HG03039 (cell line): ENCODE data around the gene MAP4K4.

Experiments used
- ATAC-seq: cut with Tn5 transposase; IDR thresholded peaks from one replicate; pipeline ENCODE4 v1.9.1; 2021; ENCODE audit warnings: mild to moderate bottlenecking, moderate library complexity; ENCODE audit not compliant: unreplicated experiment

Gene MAP4K4

DNA sequence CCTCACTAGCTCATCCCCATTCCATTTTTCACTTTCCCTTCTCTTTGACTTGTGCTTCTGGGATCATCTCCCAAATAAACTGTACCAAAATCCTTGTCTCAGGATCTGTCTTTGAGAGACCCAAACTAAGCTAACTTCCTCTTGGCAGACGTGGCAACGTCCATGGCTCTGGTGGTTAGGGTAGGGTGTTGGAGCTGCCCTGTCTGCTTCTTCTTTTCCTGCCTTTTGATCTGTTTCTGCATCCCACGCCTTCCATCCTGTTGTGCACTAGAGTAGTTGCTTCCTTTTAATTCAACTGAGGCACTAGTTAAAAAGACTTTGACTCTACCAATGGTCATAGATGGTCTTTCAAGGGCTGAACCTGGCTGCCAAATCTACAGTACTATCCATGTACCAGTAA is 5.5 kb upstream of the MAP4K4 start:
- no peak for ATAC-seq

DNA sequence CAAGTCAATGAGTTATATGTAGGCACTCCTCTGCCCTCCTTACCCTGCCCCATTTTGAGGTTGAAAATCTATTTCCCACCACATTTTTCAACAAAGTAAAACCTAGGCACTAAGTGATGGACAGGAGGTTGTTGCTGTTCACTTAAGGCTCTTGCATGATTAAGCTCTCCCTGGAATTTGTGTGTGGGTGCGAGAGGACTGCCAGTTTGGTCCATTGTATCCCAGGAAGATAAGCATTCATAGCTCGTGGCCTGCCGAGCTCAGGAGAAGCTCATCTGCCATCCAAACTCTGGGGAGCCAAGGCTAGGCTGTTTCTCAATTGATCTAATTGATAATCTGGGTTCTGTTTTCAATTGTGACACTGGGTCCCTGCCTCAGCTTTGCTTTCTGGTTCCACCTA is 4.7 kb upstream of the MAP4K4 start:
- no peak for ATAC-seq

DNA sequence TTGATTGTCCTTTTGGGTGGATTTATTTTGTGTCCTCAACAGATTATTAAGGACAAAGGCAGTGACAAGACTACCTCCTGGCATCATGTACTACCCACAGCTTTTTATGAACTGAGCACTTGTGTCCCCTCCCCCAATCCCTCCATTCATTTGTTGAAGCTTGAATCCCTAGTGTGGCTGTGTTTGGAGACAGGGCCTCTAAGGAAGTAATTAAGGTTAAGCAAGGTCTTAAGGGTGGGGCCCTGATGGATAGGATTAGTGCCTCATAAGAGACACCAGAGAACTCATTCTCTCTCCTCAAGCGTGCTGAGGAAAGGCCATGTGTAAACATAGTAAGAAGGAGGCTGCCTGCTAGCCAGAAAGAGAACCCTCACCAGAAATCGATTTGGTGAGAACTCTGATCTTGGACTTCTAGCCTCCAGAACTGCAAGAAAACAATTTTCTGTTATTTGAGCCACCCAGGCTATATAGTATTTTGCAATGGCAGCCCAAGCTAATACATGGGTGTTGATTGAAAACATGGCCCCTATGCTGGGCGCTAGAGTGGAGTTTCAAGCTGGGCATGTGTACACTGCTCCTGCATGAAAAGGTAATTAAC is 3.4 kb upstream of the MAP4K4 start:
- no peak for ATAC-seq

DNA sequence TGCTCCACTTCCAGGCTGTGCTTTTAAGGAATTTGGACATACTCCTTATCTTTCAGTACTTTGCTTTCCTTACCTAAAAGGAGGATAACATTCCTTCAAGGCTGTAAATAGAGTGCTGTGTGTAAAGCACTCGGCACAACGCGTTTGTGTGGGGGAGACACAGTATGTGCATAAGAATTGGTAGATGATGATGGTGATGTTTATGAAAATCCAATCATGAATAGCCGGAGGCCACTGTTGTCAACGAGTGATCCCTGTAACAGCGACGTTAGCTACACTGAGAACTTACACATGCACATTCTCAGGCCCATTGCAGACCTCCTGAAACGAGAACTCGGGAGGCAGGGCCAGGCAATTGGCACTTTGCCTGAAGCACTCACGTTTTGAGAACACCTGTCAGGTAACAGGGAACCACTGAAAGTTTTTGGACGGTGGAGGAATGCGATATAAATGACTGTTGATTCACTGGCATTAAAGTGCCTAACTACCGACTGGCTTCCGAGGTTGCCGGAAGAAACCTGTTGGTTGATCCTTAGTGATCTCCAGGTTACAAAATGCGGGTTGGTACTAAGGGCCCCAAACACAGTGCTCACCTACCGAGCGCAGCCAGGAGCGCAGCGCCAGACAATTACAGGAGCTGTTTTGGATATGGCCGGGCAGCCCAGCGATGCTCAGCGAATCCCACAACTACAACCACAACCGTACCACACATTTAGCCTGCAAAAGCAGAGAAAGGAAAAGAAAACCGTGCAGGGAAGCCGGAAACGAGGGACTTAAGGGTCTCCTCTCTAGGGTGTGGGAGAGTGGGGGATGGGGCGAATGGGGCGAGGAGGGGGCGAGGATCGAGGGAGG is 1.0 kb upstream of the MAP4K4 start:
- peak; percentile 5 for ATAC-seq

DNA sequence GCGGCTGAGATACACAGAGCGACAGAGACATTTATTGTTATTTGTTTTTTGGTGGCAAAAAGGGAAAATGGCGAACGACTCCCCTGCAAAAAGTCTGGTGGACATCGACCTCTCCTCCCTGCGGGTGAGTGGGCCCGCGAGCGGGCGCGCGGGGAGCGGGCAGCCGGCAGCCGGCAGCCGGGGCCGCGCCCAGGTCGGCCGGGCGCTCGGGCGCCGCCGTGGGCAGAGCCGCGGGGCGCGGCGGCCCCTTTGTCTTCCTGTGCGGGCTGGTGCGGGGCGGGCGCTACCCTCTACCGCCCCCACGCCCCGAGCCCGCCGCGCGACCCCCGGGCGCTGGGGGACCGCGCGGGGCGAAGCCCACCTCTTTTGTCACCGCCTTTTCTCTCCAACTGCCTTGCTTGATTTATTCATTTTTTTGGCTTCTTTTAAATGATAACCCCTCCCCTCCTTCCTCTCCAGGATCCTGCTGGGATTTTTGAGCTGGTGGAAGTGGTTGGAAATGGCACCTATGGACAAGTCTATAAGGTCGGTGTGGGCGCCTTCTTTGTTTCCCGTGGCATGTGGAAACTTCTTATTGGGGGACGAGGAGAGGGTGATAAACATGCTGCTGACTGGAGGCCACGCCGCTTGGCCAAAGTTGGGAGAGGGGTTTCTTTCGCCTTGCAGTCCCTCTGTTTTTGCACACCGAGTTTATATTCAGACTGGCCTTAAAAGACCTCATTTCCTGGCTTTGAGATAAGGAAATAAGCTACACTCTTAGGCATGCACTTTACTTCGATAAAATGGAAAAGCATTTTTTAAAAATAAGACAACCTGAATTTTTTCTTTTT is 722 bp downstream of the MAP4K4 start:
- ATAC-seq, result no peak

DNA sequence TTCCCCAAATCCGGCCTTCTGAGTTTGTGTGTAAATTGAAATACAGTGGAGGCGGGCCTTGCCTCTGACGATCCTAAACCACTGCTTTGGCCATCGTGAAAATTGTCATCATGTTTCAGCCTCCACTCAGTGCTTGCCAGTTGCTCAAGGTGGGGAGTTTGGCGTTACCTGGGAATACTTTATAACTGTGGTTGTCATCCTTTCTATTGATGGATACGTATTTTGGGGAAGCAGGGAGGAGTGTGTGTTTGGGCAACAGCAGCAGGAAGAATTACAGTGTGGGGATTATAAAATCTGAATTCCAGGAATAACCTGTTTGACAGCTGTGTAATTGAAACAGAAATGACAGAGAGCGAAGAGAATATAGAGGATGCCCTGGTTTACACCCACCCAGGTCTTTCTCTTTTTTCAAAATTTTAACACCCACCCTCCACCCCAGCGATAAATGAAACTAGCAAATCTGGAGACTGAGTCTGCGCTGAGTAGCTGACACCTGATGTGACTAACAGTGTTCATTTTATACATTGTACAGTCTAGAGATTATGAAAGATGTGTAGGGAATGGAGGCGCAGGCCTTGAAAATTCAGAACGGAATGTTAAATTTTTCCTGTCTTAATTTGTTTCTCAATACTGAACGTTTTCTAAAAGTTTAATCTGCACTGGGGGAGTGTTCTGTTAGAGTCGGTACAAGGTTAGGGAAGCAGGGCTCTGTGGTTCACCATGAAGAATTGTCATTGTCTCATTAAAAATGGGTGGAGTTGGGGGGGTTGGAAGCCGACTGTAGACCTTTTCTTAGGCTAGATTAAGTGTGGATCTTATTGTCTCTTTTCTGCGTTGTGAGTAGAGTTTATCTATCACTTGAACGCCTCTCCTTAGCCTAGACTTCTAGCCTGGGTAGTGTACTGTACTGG is 1.6 kb downstream of the MAP4K4 start:
- no peak for ATAC-seq

DNA sequence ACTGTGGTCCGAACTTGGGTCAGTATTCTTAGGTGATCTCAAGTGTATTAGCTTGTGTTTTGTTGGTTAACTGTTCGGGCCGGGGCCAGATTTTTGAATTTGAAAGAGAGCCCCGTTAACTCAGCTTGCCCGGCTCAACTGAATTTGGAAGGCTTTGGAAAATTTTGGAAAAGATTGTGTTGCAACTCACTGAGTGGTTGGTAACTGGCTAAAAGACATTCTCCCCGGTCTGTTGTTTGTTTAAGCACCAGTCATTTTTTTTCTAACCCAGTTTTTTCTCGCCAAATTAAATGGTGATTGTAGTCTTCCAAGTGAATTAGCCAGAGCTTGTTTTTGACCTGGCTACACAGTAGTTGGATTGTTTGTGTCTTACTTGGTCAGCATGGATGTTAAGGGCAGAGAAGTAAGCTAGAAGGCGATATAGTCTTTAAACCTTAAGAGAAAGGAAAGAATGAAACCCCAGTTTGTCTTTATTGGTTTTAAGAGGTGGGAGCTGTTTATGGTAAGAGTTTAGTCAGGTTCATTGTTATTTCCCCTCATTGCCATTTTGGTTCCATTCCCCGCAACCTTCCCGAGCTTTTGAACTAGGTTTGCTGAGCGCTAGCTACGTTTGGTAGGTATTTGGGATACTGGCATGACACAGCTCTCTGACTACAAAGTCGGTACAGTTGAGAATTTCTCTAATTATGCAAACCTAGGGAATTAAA is 2.4 kb downstream of the MAP4K4 start:
- ATAC-seq, result no peak

DNA sequence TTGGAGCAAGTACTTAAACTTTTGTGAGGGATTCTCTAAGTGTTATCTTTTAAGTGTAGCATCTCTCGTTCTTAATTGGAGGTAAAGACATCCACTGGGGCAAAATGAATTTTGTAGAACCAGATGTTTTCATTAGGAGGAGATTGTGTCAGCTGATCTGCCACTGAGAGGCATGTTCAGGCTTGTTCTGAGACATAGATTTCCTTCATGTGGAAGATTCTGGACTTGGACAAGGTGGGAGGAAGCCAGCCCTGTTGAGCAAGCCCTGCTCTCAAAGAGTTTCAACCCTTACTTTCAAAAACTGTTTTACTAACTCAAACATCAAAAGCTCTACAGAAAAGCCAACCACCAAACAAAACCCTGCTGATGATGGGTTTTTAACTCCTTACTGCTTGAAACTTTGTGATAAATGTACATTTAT is 6.5 kb downstream of the MAP4K4 start:
- ATAC-seq, result no peak

DNA sequence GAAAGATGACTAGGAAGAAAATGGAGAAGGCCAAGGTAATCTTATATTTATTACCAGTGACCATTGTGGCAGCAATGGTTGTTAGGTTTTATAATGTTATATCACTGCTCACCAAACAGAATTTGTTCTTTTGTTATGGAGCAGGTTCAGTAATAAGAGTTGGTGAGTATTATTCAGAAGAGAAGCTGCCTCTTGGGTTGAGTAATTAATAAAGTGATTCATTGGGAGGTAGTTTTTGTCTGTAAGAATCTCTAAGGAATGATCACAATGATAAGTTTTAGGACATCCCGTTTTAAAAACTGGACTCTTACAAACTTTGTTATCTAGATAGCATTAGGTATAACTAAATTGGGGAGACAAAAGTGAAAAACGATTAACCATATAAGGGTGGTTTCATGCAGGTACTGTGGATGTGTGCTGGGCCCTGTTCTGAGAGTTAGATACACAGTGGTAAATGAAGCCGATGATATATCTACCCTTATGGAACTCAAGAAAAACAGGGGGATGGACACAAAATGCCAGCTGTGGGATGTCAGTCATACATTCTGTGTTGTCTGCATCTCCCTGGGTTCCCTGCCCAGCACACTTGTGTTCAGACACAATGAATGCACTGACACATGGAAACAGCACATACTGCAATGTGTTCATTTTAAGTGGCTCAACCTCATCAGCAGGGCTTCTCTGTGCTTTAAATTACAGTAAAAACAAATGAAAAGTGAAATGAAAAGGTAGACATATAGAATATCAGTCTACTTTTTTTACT is 7.5 kb downstream of the MAP4K4 start:
- ATAC-seq, result no peak

DNA sequence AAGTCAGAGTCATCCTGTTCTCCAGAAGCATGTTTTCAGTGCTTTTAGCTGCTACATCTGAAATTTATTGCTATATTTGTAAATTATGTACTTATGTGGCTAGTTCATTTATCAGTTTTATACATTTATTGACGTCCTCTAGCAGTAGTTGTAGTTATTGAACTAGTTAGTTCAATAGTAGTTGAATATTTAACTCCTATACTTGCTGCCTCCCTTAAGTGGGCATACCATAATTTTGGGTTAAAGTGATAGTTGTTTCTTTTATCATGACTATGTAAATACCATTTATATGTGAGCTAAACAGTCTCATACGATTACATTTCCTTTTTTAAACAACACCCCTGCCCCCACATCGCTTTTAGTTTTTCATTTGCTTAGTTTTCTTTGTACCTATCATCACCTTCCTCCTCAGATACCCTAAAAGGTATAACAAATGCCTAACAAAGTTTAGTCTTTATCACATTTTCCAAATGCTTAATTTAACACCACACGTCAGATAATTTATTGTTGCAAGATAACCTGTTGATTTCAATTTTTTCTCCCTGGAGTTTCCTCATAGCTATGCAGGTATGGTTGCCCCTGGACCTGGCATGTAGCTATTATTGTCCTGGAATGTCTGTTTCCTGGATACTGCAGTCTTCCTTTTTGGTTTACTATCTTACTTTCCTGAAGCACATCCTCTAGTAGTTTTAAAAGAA is 8.8 kb downstream of the MAP4K4 start:
- ATAC-seq, result no peak

DNA sequence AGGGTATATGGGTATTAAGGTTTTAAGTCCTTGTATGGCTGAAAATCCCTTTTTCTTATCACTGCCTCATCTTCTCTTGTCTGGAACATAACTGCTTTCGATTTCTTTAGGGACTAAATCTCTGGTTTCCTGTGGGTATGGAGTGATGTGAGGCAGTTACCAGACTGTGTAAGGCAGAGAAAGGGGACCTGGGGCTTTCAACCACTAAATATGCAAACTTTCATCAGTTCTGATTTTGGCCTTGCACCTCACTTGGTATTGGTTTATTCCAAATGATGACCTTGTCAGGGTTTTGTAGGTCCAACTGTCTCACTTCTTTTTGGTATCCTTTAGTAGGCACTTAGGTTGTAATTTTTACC is 9.3 kb downstream of the MAP4K4 start:
- ATAC-seq, result peak; percentile 47

DNA sequence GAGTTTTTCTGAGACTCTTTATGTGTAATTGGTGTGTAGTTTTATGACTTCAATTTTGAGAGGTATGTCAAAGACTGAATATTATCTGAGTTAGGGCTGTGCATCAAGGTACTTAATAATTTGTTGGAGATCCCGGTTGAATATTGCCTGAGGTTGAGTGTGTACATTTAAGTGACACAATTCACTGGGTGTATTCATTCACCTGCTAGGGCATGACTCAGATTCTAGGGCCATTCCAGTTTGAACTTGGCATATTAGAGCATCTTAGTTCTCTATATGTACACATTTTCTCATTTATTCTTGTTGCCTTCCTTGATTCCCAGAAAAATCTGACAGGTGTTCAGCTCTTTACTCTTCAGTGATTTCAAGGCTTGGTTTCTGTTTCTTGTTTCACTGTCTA is 12.5 kb downstream of the MAP4K4 start:
- no peak for ATAC-seq

DNA sequence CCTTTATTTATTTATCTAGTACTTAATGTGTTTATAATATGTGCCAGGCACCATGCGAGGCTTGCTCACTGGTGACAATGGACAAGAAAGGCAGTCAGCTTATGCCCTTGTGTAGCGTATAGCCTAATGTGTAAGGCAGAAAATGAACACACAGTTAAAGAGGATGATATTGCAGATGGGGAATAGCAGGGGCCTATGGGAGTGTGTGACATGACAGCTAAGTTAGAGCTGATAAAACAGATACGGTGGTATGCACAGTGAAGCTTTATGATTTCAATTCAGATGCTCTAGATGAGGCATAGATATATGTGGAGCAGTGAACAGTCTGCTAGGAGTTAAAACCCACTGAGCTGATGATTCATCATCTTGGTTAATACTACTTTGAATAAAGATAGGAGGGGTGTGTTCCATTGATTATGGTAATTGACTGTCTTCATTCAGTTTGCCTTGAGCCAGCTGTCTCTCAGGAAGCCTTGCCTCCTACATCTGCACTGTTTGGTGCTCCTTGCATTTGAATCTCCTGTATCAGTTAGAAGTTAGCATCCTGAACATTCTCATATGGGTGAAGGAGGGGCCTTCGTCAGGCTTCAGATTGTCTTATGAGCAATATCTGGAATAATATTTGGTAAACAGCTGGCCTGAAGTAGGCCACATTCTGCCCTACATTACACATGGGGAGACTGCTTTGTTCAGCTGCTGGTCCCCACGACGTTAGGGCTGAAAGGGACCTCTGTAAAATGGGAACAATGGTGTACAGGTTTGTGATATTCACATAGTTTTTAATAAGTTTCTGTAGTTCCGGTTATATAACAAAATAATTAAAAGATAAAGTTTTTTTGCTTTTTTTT is 13.2 kb downstream of the MAP4K4 start:
- no peak for ATAC-seq

DNA sequence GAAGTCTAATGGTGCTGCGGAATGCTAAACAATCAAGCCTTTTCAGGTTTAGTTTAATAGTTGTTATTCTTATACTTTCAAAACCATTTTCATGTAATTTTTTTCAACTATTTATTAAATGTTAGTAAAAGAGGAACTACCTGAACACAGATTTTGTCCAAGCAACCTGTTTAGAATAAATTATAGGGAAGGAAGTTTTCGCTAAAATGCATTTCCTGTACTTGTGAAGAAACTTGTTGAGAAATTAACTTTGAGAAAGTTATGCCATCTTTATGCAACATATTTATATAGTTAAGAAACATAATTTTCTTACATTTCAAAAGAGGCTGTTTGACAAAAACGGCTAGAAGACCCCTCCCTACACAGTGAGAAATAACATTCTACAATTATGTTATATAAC is 16.6 kb downstream of the MAP4K4 start:
- no peak for ATAC-seq

DNA sequence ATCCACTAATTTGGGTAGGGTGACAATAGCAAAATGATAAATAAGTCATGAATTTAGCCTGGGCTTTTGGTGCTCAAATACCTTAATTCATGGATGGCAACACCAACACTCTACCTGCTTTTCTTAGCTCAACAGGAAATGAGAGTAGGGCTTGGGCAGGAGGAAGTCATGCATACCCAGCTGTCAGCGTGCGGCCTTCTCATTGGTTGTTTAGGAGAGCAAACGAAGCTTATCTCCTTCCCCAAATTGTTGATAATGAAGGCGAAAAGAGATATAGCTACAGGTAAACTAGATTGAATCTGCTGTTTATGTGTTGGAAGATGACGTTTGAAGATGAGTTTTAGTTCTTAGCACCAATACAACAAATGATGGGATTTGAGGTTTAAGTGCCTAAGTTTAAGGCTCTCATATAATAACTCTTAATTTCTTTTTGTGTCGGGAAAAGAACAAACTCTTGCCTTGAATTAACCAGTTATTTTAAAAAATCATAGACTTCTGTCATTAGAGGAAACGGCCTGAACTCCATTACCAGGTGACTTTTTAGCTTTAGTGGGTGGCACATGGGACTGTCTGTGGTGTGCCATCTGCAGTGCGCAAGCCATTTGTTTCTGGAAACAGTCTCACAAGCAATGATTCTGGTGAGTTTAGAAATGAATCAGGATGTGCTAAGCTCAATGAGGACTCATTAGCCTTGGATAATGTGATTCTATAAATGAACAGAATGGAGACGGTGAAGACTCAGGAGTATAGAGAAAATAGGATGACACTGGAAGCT is 19.8 kb downstream of the MAP4K4 start:
- ATAC-seq, result peak; percentile 53

DNA sequence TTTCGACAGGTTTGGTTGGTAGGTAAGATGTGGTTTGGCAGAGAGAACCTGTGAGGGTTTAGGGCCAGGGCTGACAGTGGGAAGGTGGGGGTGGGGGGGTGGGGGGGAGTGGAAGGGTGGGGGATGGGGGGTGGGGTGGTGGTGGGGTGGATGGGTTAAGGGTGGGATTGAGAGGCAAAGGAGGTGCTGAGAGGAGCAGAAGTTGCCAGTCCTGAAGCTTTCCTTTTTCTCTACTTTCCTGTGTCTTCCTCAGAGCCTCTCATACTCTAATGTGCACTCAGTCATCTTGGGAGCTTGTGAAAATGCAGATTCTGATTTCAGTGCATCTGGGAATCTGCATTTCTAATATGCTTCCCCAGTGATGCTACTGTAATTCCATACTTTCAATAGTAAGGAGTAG is 21.0 kb downstream of the MAP4K4 start:
- no peak for ATAC-seq

DNA sequence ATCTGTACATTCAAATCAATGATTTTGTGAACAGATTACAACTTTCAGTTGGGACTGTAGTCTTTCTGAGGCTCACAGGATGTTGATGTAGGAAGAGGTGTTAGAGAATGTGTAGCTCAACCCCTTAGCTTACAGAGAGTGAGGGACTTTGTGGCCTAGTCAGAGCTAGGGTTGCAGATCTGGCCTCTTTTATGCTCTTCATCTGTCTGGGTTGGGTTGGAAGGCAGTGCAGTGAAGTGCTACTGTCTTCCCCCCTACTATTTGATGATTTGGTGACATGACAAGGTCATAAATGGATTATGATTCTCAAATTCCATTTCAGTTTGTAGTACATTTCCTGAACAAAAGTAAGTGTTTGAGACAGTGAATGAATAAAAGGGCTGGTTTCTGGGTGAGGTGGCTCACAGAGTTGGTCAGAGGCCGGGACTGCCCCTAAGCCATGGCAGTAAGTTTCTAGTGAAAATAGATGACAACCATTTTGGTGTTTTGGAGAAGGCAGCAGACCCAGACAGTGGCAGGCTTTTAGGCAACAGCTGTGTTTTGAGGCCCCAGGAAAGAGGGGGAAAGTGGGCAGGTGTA is 21.6 kb downstream of the MAP4K4 start:
- no peak for ATAC-seq
